K562 (cell line): ENCODE results near the gene CD151.

Source experiments
- CBX5 ChIP-seq: IDR thresholded peaks from 2 replicates; pipeline ENCODE4 v1.6.1; 2014; ENCODE audit warnings: low read depth, borderline replicate concordance
- EP300 ChIP-seq: IDR thresholded peaks from 2 replicates; pipeline ENCODE4 v1.6.1; 2012; ENCODE audit warnings: low read length, improper control_type of control experiment
- GMEB1 ChIP-seq: fragments of 250-450 bp; sonication (Bioruptor Pico); IDR thresholded peaks from 2 replicates; pipeline ENCODE4 v1.4.0; 2020; ENCODE audit warnings: mild to moderate bottlenecking
- HDGF ChIP-seq: fragments of 450-650 bp; IDR thresholded peaks from 2 replicates; pipeline ENCODE4 v1.6.1; 2016
- RAD21 ChIP-seq, 2 experiments: fragments of 250-450 bp in 1 of 2; fragments of 450-650 bp in 1 of 2; sonication (Bioruptor Pico) in 1 of 2; formaldehyde crosslinking in 1 of 2; IDR thresholded peaks in 1 of 2; conservative IDR thresholded peaks in 1 of 2; 2 replicates each; pipeline versions ENCODE4 v1.4.0 to v1.8.0; 2020 to 2022; ENCODE audit warnings: mild to moderate bottlenecking in 2 of 2, moderate library complexity in 1 of 2

- TF ChIP-seq GMEB1 (no peak), RAD21 (CRISPR knock-in tag; conservative IDR thresholded peaks at IDR 0.05 in 1 of 2, IDR thresholded peaks at IDR 0.05 in 1 of 2) (peak in 1 of 2 experiments; percentile 20; a peak in 2 of 4 replicates), HDGF (no peak), CBX5 (no peak), EP300 (no peak)
These were observed 7.3 kb downstream of the CD151 start for GRCh38 chr11:839875-840617.
